Keratinocyte (primary cell): ENCODE measurements around the gene MMP11. TPM values are rescaled to one million over a fixed set of nuclear protein-coding genes. Genes with fewer than 3 reads are reported as not detected.

ENCODE experiments used
- DNase-seq: peaks from one replicate; pipeline ENCODE4 v3.0.0-alpha.2; 2011; ENCODE audit warnings: low read depth, missing footprints, low spot score
- FAIRE-seq: peaks from 2 replicates; lab custom pipeline; 2011; peaks lifted over from hg19 to GRCh38; lab: Jason Lieb, UNC
- H2AFZ ChIP-seq: 2 replicates; pipeline ENCODE4 v1.6.0; 2012; ENCODE audit warnings: low read length, control low read depth, inconsistent platforms; ENCODE audit not compliant: control insufficient read depth
- H3K27ac ChIP-seq: 2 replicates; pipeline ENCODE4 v1.5.1; 2011; ENCODE audit warnings: low read length; ENCODE audit not compliant: control insufficient read depth, insufficient read depth
- H3K27me3 ChIP-seq: 3 replicates; pipeline ENCODE4 v1.6.0; 2011; ENCODE audit warnings: low read length; ENCODE audit not compliant: control insufficient read depth, insufficient read depth; ENCODE audit errors: extremely low read depth
- H3K36me3 ChIP-seq, 2 experiments: 2 replicates in 1 of 2; 3 replicates in 1 of 2; pipeline ENCODE4 v1.5.1; 2011; ENCODE audit warnings: low read length in 2 of 2, mild to moderate bottlenecking in 1 of 2; ENCODE audit not compliant: control insufficient read depth in 2 of 2, insufficient read depth in 2 of 2; ENCODE audit errors: extremely low read depth in 1 of 2
- H3K4me1 ChIP-seq: 3 replicates; pipeline ENCODE4 v1.5.1; 2011; ENCODE audit warnings: low read length; ENCODE audit not compliant: control insufficient read depth, insufficient read depth; ENCODE audit errors: extremely low read depth
- H3K4me2 ChIP-seq: 3 replicates; pipeline ENCODE4 v1.6.0; 2011; ENCODE audit warnings: low read depth, low read length; ENCODE audit not compliant: control insufficient read depth, insufficient read depth; ENCODE audit errors: extremely low read depth
- H3K4me3 ChIP-seq, 3 experiments: fragments of 200-600 bp in 1 of 3; sonication (generic) in 1 of 3; 2 replicates in 2 of 3; 3 replicates in 1 of 3; pipeline ENCODE4 v1.5.1; 2011 to 2016; ENCODE audit warnings: low read length in 3 of 3, mild to moderate bottlenecking in 3 of 3, control low read depth in 2 of 3, inconsistent platforms in 1 of 3, low read depth in 1 of 3, mixed read lengths in 1 of 3, mixed run types in 1 of 3, moderate library complexity in 1 of 3; ENCODE audit not compliant: control insufficient read depth in 2 of 3, insufficient read depth in 2 of 3; ENCODE audit errors: extremely low read depth in 1 of 3
- H3K79me2 ChIP-seq: 2 replicates; pipeline ENCODE4 v1.6.0; 2012; ENCODE audit warnings: low read length; ENCODE audit not compliant: control insufficient read depth, insufficient read depth
- H3K9ac ChIP-seq: 3 replicates; pipeline ENCODE4 v1.6.0; 2011; ENCODE audit warnings: low read length; ENCODE audit not compliant: control insufficient read depth, insufficient read depth; ENCODE audit errors: extremely low read depth
- H3K9me1 ChIP-seq: 3 replicates; pipeline ENCODE4 v1.6.0; 2011; ENCODE audit warnings: low read length; ENCODE audit not compliant: control insufficient read depth, insufficient read depth; ENCODE audit errors: extremely low read depth
- H3K9me3 ChIP-seq: 2 replicates; pipeline ENCODE4 v1.5.1; 2012; ENCODE audit warnings: low read depth, low read length; ENCODE audit not compliant: control insufficient read depth
- H4K20me1 ChIP-seq: 3 replicates; pipeline ENCODE4 v1.6.0; 2011; ENCODE audit warnings: low read length; ENCODE audit not compliant: control insufficient read depth, insufficient read depth; ENCODE audit errors: extremely low read depth
- EZH2 ChIP-seq: IDR thresholded peaks from one replicate; pipeline ENCODE4 v1.6.1; 2012; ENCODE audit warnings: inconsistent platforms, mild to moderate bottlenecking, low read length, moderate library complexity
- dilution Hi-C: fragments of 300-500 bp; cut with MboI; formaldehyde crosslinking; loops from one replicate; pipeline ENCODE4 v1.7.0; 2020; ENCODE audit warnings: low sequenced_read_pairs; ENCODE audit not compliant: extremely low pct_ligation_motif_present
- polyA plus RNA-seq, 5 experiments: library from polyadenylated mRNA; depleted of rRNA in 3 of 5; stranded (reverse) in 3 of 5; stranded (forward) in 1 of 5; unstranded in 1 of 5; fragments of >200 nt; gene quantifications; 1 replicate in 1 of 5; 2 replicates in 3 of 5; 3 replicates in 1 of 5; pipeline versions ENCODE4 v1.2.1 to v1.2.3, GENCODE V29; 2011 to 2012; ENCODE audit warnings: missing spikeins in 2 of 5, low read depth in 1 of 5, low replicate concordance in 1 of 5
- TF ChIP-seq, protein P1 (sequence below), 3 experiments: IDR thresholded peaks in 1 of 3; conservative IDR thresholded peaks in 1 of 3; optimal IDR thresholded peaks in 1 of 3; 2 replicates in 2 of 3; 3 replicates in 1 of 3; pipeline versions ENCODE3 to v1.5.1; 2011; ENCODE audit warnings: low read length in 3 of 3, mild to moderate bottlenecking in 3 of 3, moderate library complexity in 2 of 3, control low read depth in 1 of 3, inconsistent platforms in 1 of 3; ENCODE audit not compliant: insufficient read depth in 2 of 3; ENCODE audit errors: extremely low read depth in 1 of 3

MMP11 gene
- polyA plus RNA-seq, 1 donor (not counting 4 experiments of a cell fraction or from before 2014, with no cell fraction given): 0.13 TPM

DNA sequence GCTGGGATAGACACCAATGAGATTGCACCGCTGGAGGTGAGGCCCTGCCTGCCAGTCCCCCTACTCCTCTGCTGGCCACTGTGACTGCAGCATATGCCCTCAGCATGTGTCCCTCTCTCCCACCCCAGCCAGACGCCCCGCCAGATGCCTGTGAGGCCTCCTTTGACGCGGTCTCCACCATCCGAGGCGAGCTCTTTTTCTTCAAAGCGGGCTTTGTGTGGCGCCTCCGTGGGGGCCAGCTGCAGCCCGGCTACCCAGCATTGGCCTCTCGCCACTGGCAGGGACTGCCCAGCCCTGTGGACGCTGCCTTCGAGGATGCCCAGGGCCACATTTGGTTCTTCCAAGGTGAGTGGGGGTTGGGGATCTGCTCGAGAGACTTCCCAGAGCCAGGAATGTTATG is 8.4 kb downstream of the MMP11 start:
- FAIRE-seq (no peak), DNase-seq (no peak)
- Histone ChIP-seq H2AFZ (peak overlapping the region; percentile 87), H4K20me1 (no peaks in the 10 kb centered on the region), H3K4me3 (no peak overlapping the region), H3K9ac (no peak overlapping the region), H3K4me1 (peaks cover 16% of the 10 kb centered on the region), H3K27ac (peak overlapping the region; percentile 6), H3K36me3 (no peaks in the 10 kb centered on the region), H3K4me2 (peak overlapping the region; percentile 37), H3K9me1 (no peaks in the 10 kb centered on the region), H3K27me3 (no peaks in the 10 kb centered on the region), H3K9me3 (no peaks in the 10 kb centered on the region), H3K79me2 (no peaks in the 10 kb centered on the region)
- dilution Hi-C loops: no loop called here
- TF ChIP-seq, protein P1, sequence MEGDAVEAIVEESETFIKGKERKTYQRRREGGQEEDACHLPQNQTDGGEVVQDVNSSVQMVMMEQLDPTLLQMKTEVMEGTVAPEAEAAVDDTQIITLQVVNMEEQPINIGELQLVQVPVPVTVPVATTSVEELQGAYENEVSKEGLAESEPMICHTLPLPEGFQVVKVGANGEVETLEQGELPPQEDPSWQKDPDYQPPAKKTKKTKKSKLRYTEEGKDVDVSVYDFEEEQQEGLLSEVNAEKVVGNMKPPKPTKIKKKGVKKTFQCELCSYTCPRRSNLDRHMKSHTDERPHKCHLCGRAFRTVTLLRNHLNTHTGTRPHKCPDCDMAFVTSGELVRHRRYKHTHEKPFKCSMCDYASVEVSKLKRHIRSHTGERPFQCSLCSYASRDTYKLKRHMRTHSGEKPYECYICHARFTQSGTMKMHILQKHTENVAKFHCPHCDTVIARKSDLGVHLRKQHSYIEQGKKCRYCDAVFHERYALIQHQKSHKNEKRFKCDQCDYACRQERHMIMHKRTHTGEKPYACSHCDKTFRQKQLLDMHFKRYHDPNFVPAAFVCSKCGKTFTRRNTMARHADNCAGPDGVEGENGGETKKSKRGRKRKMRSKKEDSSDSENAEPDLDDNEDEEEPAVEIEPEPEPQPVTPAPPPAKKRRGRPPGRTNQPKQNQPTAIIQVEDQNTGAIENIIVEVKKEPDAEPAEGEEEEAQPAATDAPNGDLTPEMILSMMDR (optimal IDR thresholded peaks at IDR 0.05 in 1 of 3, IDR thresholded peaks at IDR 0.05 in 1 of 3, conservative IDR thresholded peaks at IDR 0.05 in 1 of 3; ENCODE audit: extremely low read depth in 1 of 3, insufficient read depth in 2 of 3, low read length in 3 of 3): no peak
- TF ChIP-seq EZH2: no peak

DNA sequence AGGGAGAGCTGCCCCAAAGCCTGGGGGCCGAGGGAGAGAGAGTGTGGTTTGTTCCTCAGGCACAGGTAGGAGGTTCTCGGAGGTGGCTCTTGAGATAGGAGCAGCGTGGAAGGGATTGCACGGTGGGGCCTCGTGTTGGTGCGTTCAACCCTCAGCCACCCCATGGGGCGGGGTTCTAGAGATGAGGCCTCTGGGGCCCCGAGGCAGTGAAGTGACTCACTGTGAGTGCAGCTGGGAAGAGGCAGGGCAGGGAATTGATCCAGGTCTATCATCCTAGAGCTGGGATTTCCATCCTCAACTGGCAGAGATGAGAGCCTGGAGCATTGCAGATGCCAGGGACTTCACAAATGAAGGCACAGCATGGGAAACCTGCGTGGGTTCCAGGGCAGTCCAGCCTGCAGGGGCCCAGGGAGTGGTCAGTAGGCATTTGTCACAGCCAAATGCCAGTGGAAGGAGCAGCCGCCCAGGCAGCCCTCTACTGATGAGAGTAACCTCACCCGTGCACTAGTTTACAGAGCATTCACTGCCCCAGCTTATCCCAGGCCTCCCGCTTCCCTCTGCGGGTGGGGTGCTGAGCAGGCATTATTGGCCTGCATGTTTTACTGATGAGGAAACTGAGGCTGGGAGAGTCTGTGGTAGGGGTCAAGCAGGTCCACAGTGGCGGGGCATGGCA is 9.0 kb downstream of the MMP11 start:
- peak overlapping the region; percentile 6 for H3K27ac ChIP-seq
- FAIRE-seq (peak; percentile 90), DNase-seq (peak; percentile 70)
- no peaks in the 10 kb centered on the region for H3K9me3 ChIP-seq
- H3K9me1 ChIP-seq: no peaks in the 10 kb centered on the region
- no peaks in the 10 kb centered on the region for H3K27me3 ChIP-seq
- peak overlapping the region in 1 of 3 experiments; percentile 5 for H3K4me3 ChIP-seq
- H3K4me2 ChIP-seq: peak overlapping the region; percentile 37
- peaks cover 21% of the 10 kb centered on the region for H3K4me1 ChIP-seq
- dilution Hi-C loops: no loop called here
- TF ChIP-seq, protein P1 (optimal IDR thresholded peaks at IDR 0.05 in 1 of 3, IDR thresholded peaks at IDR 0.05 in 1 of 3, conservative IDR thresholded peaks at IDR 0.05 in 1 of 3; ENCODE audit: extremely low read depth in 1 of 3, insufficient read depth in 2 of 3, low read length in 3 of 3): no peak
- no peak for TF ChIP-seq EZH2
- H3K9ac ChIP-seq: no peak overlapping the region
- H4K20me1 ChIP-seq: no peaks in the 10 kb centered on the region
- no peaks in the 10 kb centered on the region for H3K79me2 ChIP-seq
- no peaks in the 10 kb centered on the region for H3K36me3 ChIP-seq
- H2AFZ ChIP-seq: peak overlapping the region; percentile 87
